Gastrocnemius medialis (tissue), 4 donors: Measurements from ENCODE around the gene SLC35G2. TPM values are rescaled to one million over a fixed set of nuclear protein-coding genes. Genes with fewer than 3 reads are reported as not detected.

Experiments
- ATAC-seq, 2 donors: fragments of 150-250 bp; one replicate each; pipeline ENCODE4 v1.9.1; 2016
- DNase-seq, 2 donors: peaks; one replicate each; pipeline ENCODE4 v3.0.0-alpha.2; 2019
- H3K27ac ChIP-seq, 4 donors: fragments of 200-600 bp; sonication (generic); 1 replicate in 1 of 4; 2 replicates in 3 of 4; pipeline ENCODE4 v1.5.1; 2016 to 2018; ENCODE audit warnings: mild to moderate bottlenecking in 2 of 4, moderate library complexity in 1 of 4
- H3K27me3 ChIP-seq, 3 donors: fragments of 200-600 bp; sonication (generic) in 2 of 3; 1 replicate in 1 of 3; 2 replicates in 2 of 3; pipeline versions ENCODE4 v1.5.1 to v1.6.0; 2016 to 2019; ENCODE audit warnings: mild to moderate bottlenecking in 1 of 3, moderate library complexity in 1 of 3
- H3K36me3 ChIP-seq, 2 donors: fragments of 200-600 bp; sonication (generic) in 1 of 2; one replicate each; pipeline ENCODE4 v1.5.1; 2017 to 2018
- H3K4me1 ChIP-seq, 2 donors: fragments of 200-600 bp; sonication (generic) in 1 of 2; one replicate each; pipeline ENCODE4 v1.5.1; 2016 to 2017; ENCODE audit warnings: mild to moderate bottlenecking in 2 of 2
- H3K4me3 ChIP-seq, 4 donors: fragments of 200-600 bp; sonication (generic) in 3 of 4; 1 replicate in 1 of 4; 2 replicates in 3 of 4; pipeline ENCODE4 v1.5.1; 2016 to 2019; ENCODE audit warnings: mild to moderate bottlenecking in 2 of 4
- H3K9me3 ChIP-seq, 3 donors: fragments of 200-600 bp; sonication (generic) in 2 of 3; 1 replicate in 1 of 3; 2 replicates in 2 of 3; pipeline ENCODE4 v1.5.1; 2016 to 2019
- CTCF ChIP-seq, 5 experiments: fragments of 450-650 bp in 3 of 5; fragments of 200-600 bp in 2 of 5; sonication (generic) in 2 of 5; IDR thresholded peaks in 4 of 5; conservative IDR thresholded peaks in 1 of 5; 1 replicate in 4 of 5; 2 replicates in 1 of 5; pipeline ENCODE4 v1.5.1; 2016 to 2019; ENCODE audit warnings: antibody characterized with exemption in 5 of 5, mild to moderate bottlenecking in 3 of 5, moderate library complexity in 3 of 5
- POLR2A ChIP-seq, 2 donors: fragments of 450-650 bp; IDR thresholded peaks; one replicate each; pipeline ENCODE4 v1.6.1; 2017; ENCODE audit warnings: antibody characterized with exemption in 2 of 2, mild to moderate bottlenecking in 2 of 2, moderate library complexity in 2 of 2
- in situ Hi-C, 4 donors: fragments of 200-750 bp; cut with MboI; loops; one replicate each; pipeline versions ENCODE4 v1.15.0 to v1.8.0; 2017; ENCODE audit warnings: low sequenced_read_pairs in 4 of 4
- intact Hi-C: fragments of 100-400 bp; cut with DNase I; formaldehyde crosslinking; loops from one replicate; pipeline ENCODE4 v1.15.1; 2023; ENCODE audit warnings: low total_unique reads
- total RNA-seq, 4 donors: library from RNA; depleted of rRNA; stranded (reverse); fragments of >200 nt; gene quantifications; one replicate each; pipeline versions ENCODE4 v1.1.0 to v1.2.3, GENCODE V29; 2016

Gene SLC35G2
- total RNA-seq, 4 donors from 2014 or later, result 1.00 to 3.2 (median 1.9) TPM

- TF ChIP-seq POLR2A (IDR thresholded peaks at IDR 0.05), result no peak
- no peak for TF ChIP-seq CTCF (IDR thresholded peaks at IDR 0.05 in 4 of 5, conservative IDR thresholded peaks at IDR 0.05 in 1 of 5)
- no peaks in the 10 kb centered on the region for H3K9me3 ChIP-seq
- DNase-seq (no peak), ATAC-seq (peak in 1 of 2 donors; percentile 55)
- in situ Hi-C loops, result no loop called here
- H3K27ac ChIP-seq, result no peak overlapping the region
- no peak overlapping the region for H3K4me3 ChIP-seq
- peaks cover 16 to 22% of the 10 kb centered on the region in 2 donors for H3K4me1 ChIP-seq
- intact Hi-C loops, result no loop called here
- no peaks in the 10 kb centered on the region for H3K36me3 ChIP-seq
- no peaks in the 10 kb centered on the region for H3K27me3 ChIP-seq
Measured at GRCh38 chr3:136882571-136882970, 63.6 kb downstream of the SLC35G2 start.

GRCh38 chr3:136883967-136884720, 65.2 kb downstream of the SLC35G2 start:
- in situ Hi-C loops (no loop called here), intact Hi-C loops (no loop called here)
- no peaks in the 10 kb centered on the region for H3K27me3 ChIP-seq
- TF ChIP-seq POLR2A (IDR thresholded peaks at IDR 0.05) (no peak), CTCF (IDR thresholded peaks at IDR 0.05 in 4 of 5, conservative IDR thresholded peaks at IDR 0.05 in 1 of 5) (no peak)
- no peak for ATAC-seq
- H3K27ac ChIP-seq, result peak overlapping the region in 1 of 4 donors; percentile 4
- no peak overlapping the region for H3K4me3 ChIP-seq
- peaks cover 16 to 22% of the 10 kb centered on the region in 2 donors for H3K4me1 ChIP-seq
- DNase-seq, result no peak
- H3K36me3 ChIP-seq, result no peaks in the 10 kb centered on the region
- H3K9me3 ChIP-seq, result no peaks in the 10 kb centered on the region

- H3K9me3 ChIP-seq, result no peaks in the 10 kb centered on the region
- peaks cover 16 to 22% of the 10 kb centered on the region in 2 donors for H3K4me1 ChIP-seq
- H3K27ac ChIP-seq, result no peak overlapping the region
- TF ChIP-seq CTCF (IDR thresholded peaks at IDR 0.05 in 4 of 5, conservative IDR thresholded peaks at IDR 0.05 in 1 of 5) (no peak), POLR2A (IDR thresholded peaks at IDR 0.05) (no peak)
- no peak overlapping the region for H3K4me3 ChIP-seq
- no peaks in the 10 kb centered on the region for H3K36me3 ChIP-seq
- in situ Hi-C loops (no loop called here), intact Hi-C loops (no loop called here)
- no peaks in the 10 kb centered on the region for H3K27me3 ChIP-seq
- DNase-seq, result no peak
- ATAC-seq, result no peak
Measured at GRCh38 chr3:136885357-136886213, 66.7 kb downstream of the SLC35G2 start.

- no peak for ATAC-seq
- Histone ChIP-seq H3K27me3 (no peaks in the 10 kb centered on the region), H3K36me3 (peaks cover 0 to 3% of the 10 kb centered on the region in 2 donors), H3K27ac (no peak overlapping the region), H3K4me3 (no peak overlapping the region), H3K4me1 (peaks cover 0 to 21% of the 10 kb centered on the region in 2 donors), H3K9me3 (no peaks in the 10 kb centered on the region)
- intact Hi-C loops (no loop called here), in situ Hi-C loops (no loop called here)
- TF ChIP-seq CTCF (IDR thresholded peaks at IDR 0.05 in 4 of 5, conservative IDR thresholded peaks at IDR 0.05 in 1 of 5) (no peak), POLR2A (IDR thresholded peaks at IDR 0.05) (no peak)
- DNase-seq, result no peak
Measured at GRCh38 chr3:136889947-136890346, 71.0 kb downstream of the SLC35G2 start.
